Anterior cingulate cortex (tissue), 58 donors: ENCODE results near the gene LRSAM1.

Experiments used
- DNase-seq, 58 donors: peaks; one replicate each; lab custom pipeline; 2025; lab: John Stamatoyannopoulos, UW

LRSAM1 gene

GRCh38 chr9:127507751-127508648, 56.7 kb downstream of the LRSAM1 start:
- no peak for DNase-seq

- no peak for DNase-seq
Observed at GRCh38 chr9:127508901-127509260, 57.6 kb downstream of the LRSAM1 start.

- no peak for DNase-seq
Observed at GRCh38 chr9:127509261-127509954, 58.1 kb downstream of the LRSAM1 start.

GRCh38 chr9:127509955-127510299, 58.6 kb downstream of the LRSAM1 start:
- no peak for DNase-seq

- DNase-seq = no peak
Observed at GRCh38 chr9:127514468-127514867, 63.2 kb downstream of the LRSAM1 start.

GRCh38 chr9:127516835-127517607, 65.7 kb downstream of the LRSAM1 start:
- no peak for DNase-seq

- DNase-seq = no peak
Observed at GRCh38 chr9:127517620-127518019, 66.3 kb downstream of the LRSAM1 start.

GRCh38 chr9:127518091-127518856, 67.0 kb downstream of the LRSAM1 start:
- DNase-seq = no peak

GRCh38 chr9:127519301-127520166, 68.2 kb downstream of the LRSAM1 start:
- peak in 3 of 58 donors; percentile 9 to 29 (median 26) for DNase-seq

- DNase-seq = no peak
Observed at GRCh38 chr9:127520941-127521918, 69.9 kb downstream of the LRSAM1 start.

- DNase-seq = no peak
Observed at GRCh38 chr9:127521919-127522304, 70.6 kb downstream of the LRSAM1 start.

GRCh38 chr9:127522727-127523126, 71.4 kb downstream of the LRSAM1 start:
- DNase-seq = no peak

- DNase-seq = no peak
Observed at GRCh38 chr9:127523312-127523851, 72.1 kb downstream of the LRSAM1 start.

- DNase-seq = no peak
Observed at GRCh38 chr9:127524373-127524772, 73.1 kb downstream of the LRSAM1 start.

GRCh38 chr9:127525401-127526188, 74.3 kb downstream of the LRSAM1 start:
- no peak for DNase-seq

- no peak for DNase-seq
Observed at GRCh38 chr9:127526655-127527559, 75.6 kb downstream of the LRSAM1 start.
